Transverse colon (tissue), 3 donors: ENCODE measurements around the gene MTO1.

Experiments used
- CTCF ChIP-seq, 5 experiments: fragments of 200-600 bp in 3 of 5; fragments of 450-650 bp in 2 of 5; sonication (generic) in 3 of 5; IDR thresholded peaks; 1 replicate in 2 of 5; 2 replicates in 3 of 5; pipeline ENCODE4 v1.5.1; 2016 to 2017; ENCODE audit warnings: antibody characterized with exemption in 5 of 5, inconsistent platforms in 3 of 5, mild to moderate bottlenecking in 2 of 5, moderate library complexity in 1 of 5
- EP300 ChIP-seq: sonication (generic); formaldehyde crosslinking; IDR thresholded peaks from one replicate; pipeline ENCODE4 v1.6.1; 2017; ENCODE audit warnings: antibody characterized with exemption, low read depth
- POLR2A ChIP-seq: fragments of 450-650 bp; IDR thresholded peaks from one replicate; pipeline ENCODE4 v1.6.1; 2016; ENCODE audit warnings: antibody characterized with exemption, mild to moderate bottlenecking, moderate library complexity

- TF ChIP-seq CTCF (IDR thresholded peaks at IDR 0.05) (no peak), POLR2A (no peak), EP300 (no peak)
These were observed 67.4 kb downstream of the MTO1 start for GRCh38 chr6:73528897-73529296.
